Measurements from ENCODE around the gene R3HDM1. TPM values are rescaled to one million over a fixed set of nuclear protein-coding genes. Genes with fewer than 3 reads are reported as not detected.

Gene R3HDM1
- total RNA-seq, 1 donor from 2014 or later: 44.7 TPM

DNA sequence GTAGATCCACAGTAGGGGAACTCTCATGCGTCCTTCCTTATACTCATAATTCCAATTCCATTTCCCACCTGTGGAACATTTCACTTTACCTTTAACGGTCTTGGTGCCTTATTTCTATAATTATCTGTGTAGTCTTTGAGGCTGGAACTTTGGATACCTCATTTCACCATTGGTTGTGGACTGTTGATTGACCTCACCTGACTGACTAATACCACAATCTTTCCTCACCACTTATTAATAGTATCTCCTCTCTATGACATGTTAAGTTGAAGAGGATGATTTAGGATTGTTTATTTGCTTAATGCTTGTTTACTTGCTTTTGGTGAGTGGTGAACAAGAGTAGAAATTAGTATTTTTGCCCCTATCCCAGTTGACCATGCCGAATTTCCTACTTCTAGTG lies 50.0 kb downstream of the R3HDM1 start:
- DNase-seq (ENCODE audit: low read depth): no peak
- Histone ChIP-seq H3K79me2 (ENCODE audit: insufficient read depth, low read length) (peaks cover 4% of the 10 kb centered on the region), H2AFZ (ENCODE audit: low read depth, low read length) (no peak overlapping the region), H3K27ac (ENCODE audit: low read depth, low read length) (no peak overlapping the region), H4K20me1 (ENCODE audit: insufficient read depth, low read length) (peaks cover 16% of the 10 kb centered on the region), H3K27me3 (ENCODE audit: insufficient read depth, low read length) (no peaks in the 10 kb centered on the region), H3K4me1 (ENCODE audit: insufficient read depth, low read length) (no peaks in the 10 kb centered on the region), H3K9ac (ENCODE audit: low read length) (no peak overlapping the region), H3K36me3 (ENCODE audit: insufficient read depth, low read length) (no peaks in the 10 kb centered on the region), H3K4me2 (ENCODE audit: low read length) (no peak overlapping the region), H3K4me3 (ENCODE audit: insufficient read depth, low read depth, low read length) (no peak overlapping the region), H3K9me3 (ENCODE audit: insufficient read depth, low read depth, low read length) (no peaks in the 10 kb centered on the region)
- Mint-ChIP-seq H3K36me3 (ENCODE audit: low read depth, unreplicated experiment) (no peaks in the 10 kb centered on the region), H3K4me1 (ENCODE audit: low read depth, unreplicated experiment) (no peaks in the 10 kb centered on the region), H3K9me3 (ENCODE audit: unreplicated experiment) (no peaks in the 10 kb centered on the region), H3K27me3 (ENCODE audit: low read depth, unreplicated experiment) (no peaks in the 10 kb centered on the region), H3K27ac (ENCODE audit: unreplicated experiment) (no peak overlapping the region), H3K4me3 (ENCODE audit: unreplicated experiment) (no peak overlapping the region)
- no peak for FAIRE-seq
- TF ChIP-seq, protein P1, sequence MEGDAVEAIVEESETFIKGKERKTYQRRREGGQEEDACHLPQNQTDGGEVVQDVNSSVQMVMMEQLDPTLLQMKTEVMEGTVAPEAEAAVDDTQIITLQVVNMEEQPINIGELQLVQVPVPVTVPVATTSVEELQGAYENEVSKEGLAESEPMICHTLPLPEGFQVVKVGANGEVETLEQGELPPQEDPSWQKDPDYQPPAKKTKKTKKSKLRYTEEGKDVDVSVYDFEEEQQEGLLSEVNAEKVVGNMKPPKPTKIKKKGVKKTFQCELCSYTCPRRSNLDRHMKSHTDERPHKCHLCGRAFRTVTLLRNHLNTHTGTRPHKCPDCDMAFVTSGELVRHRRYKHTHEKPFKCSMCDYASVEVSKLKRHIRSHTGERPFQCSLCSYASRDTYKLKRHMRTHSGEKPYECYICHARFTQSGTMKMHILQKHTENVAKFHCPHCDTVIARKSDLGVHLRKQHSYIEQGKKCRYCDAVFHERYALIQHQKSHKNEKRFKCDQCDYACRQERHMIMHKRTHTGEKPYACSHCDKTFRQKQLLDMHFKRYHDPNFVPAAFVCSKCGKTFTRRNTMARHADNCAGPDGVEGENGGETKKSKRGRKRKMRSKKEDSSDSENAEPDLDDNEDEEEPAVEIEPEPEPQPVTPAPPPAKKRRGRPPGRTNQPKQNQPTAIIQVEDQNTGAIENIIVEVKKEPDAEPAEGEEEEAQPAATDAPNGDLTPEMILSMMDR (IDR thresholded peaks at IDR 0.05; ENCODE audit: insufficient read depth, low read depth, low read length): no peak
- no peak for TF ChIP-seq EZH2 (IDR thresholded peaks at IDR 0.05; ENCODE audit: insufficient read depth, low read length)

GRCh38 chr2:135582383-135582782 lies 51.1 kb downstream of the R3HDM1 start:
- Histone ChIP-seq H3K27ac (ENCODE audit: low read depth, low read length) (no peak overlapping the region), H3K27me3 (ENCODE audit: insufficient read depth, low read length) (no peaks in the 10 kb centered on the region), H3K4me1 (ENCODE audit: insufficient read depth, low read length) (no peaks in the 10 kb centered on the region), H3K4me2 (ENCODE audit: low read length) (no peak overlapping the region), H2AFZ (ENCODE audit: low read depth, low read length) (no peak overlapping the region), H3K9me3 (ENCODE audit: insufficient read depth, low read depth, low read length) (no peaks in the 10 kb centered on the region), H4K20me1 (ENCODE audit: insufficient read depth, low read length) (peaks cover 20% of the 10 kb centered on the region), H3K9ac (ENCODE audit: low read length) (no peak overlapping the region), H3K36me3 (ENCODE audit: insufficient read depth, low read length) (no peaks in the 10 kb centered on the region), H3K4me3 (ENCODE audit: insufficient read depth, low read depth, low read length) (no peak overlapping the region), H3K79me2 (ENCODE audit: insufficient read depth, low read length) (peaks cover 4% of the 10 kb centered on the region)
- H3K4me1 Mint-ChIP-seq (ENCODE audit: low read depth, unreplicated experiment): no peaks in the 10 kb centered on the region
- TF ChIP-seq, protein P1 (IDR thresholded peaks at IDR 0.05; ENCODE audit: insufficient read depth, low read depth, low read length): no peak
- no peak for TF ChIP-seq EZH2 (IDR thresholded peaks at IDR 0.05; ENCODE audit: insufficient read depth, low read length)
- H3K36me3 Mint-ChIP-seq (ENCODE audit: low read depth, unreplicated experiment): no peaks in the 10 kb centered on the region
- no peaks in the 10 kb centered on the region for H3K9me3 Mint-ChIP-seq (ENCODE audit: unreplicated experiment)
- no peak for DNase-seq (ENCODE audit: low read depth)
- no peak for FAIRE-seq
- H3K4me3 Mint-ChIP-seq (ENCODE audit: unreplicated experiment): no peak overlapping the region
- no peaks in the 10 kb centered on the region for H3K27me3 Mint-ChIP-seq (ENCODE audit: low read depth, unreplicated experiment)
- H3K27ac Mint-ChIP-seq (ENCODE audit: unreplicated experiment): no peak overlapping the region

DNA sequence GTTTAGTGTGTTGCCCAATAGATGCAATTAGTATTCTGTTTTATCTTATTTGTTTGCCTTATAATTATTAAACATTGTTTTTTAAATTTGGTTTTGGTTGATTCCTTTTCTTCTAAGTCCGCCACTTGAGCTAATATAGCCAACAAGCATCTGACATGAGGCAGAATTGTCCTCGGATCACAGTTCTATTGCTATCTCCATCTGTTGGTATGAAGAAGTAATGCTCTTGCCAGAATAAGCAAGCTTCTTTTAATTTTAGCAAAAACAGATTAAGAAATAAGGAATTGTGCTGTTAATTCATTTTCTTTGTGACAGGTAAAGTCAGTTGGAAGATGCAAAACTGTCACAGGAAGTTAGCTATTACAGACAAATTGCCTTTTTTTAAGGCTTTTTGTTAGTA lies 54.3 kb downstream of the R3HDM1 start:
- no peaks in the 10 kb centered on the region for H3K36me3 Mint-ChIP-seq (ENCODE audit: low read depth, unreplicated experiment)
- Histone ChIP-seq H3K9ac (ENCODE audit: low read length) (no peak overlapping the region), H3K4me1 (ENCODE audit: insufficient read depth, low read length) (no peaks in the 10 kb centered on the region), H2AFZ (ENCODE audit: low read depth, low read length) (no peak overlapping the region), H3K9me3 (ENCODE audit: insufficient read depth, low read depth, low read length) (no peaks in the 10 kb centered on the region), H3K4me3 (ENCODE audit: insufficient read depth, low read depth, low read length) (no peak overlapping the region), H3K4me2 (ENCODE audit: low read length) (no peak overlapping the region), H3K36me3 (ENCODE audit: insufficient read depth, low read length) (no peaks in the 10 kb centered on the region), H3K27ac (ENCODE audit: low read depth, low read length) (no peak overlapping the region), H3K27me3 (ENCODE audit: insufficient read depth, low read length) (no peaks in the 10 kb centered on the region), H3K79me2 (ENCODE audit: insufficient read depth, low read length) (peaks cover 8% of the 10 kb centered on the region), H4K20me1 (ENCODE audit: insufficient read depth, low read length) (peaks cover 24% of the 10 kb centered on the region)
- H3K27me3 Mint-ChIP-seq (ENCODE audit: low read depth, unreplicated experiment): no peaks in the 10 kb centered on the region
- H3K4me1 Mint-ChIP-seq (ENCODE audit: low read depth, unreplicated experiment): peaks cover 12% of the 10 kb centered on the region
- TF ChIP-seq, protein P1 (IDR thresholded peaks at IDR 0.05; ENCODE audit: insufficient read depth, low read depth, low read length): no peak
- TF ChIP-seq EZH2 (IDR thresholded peaks at IDR 0.05; ENCODE audit: insufficient read depth, low read length): no peak
- DNase-seq (ENCODE audit: low read depth) (no peak), FAIRE-seq (no peak)
- H3K27ac Mint-ChIP-seq (ENCODE audit: unreplicated experiment): no peak overlapping the region
- no peaks in the 10 kb centered on the region for H3K9me3 Mint-ChIP-seq (ENCODE audit: unreplicated experiment)
- no peak overlapping the region for H3K4me3 Mint-ChIP-seq (ENCODE audit: unreplicated experiment)

Measured in astrocyte (in vitro differentiated cells and primary cell).